Endothelial cell (in vitro differentiated cells): ENCODE results near the gene PNO1. TPM values are rescaled to one million over a fixed set of nuclear protein-coding genes. Genes with fewer than 3 reads are reported as not detected.

Source experiments
- DNase-seq: peaks from one replicate; pipeline ENCODE4 v3.0.0; 2021; ENCODE audit warnings: low spot score
- H3K27ac Mint-ChIP-seq: one replicate; pipeline ENCODE4 v1.8.0; 2021; ENCODE audit warnings: mixed read lengths, inconsistent platforms; ENCODE audit not compliant: unreplicated experiment
- H3K27me3 Mint-ChIP-seq: one replicate; pipeline ENCODE4 v1.8.0; 2021; ENCODE audit warnings: mild to moderate bottlenecking, moderate library complexity, mixed read lengths, inconsistent platforms; ENCODE audit not compliant: unreplicated experiment
- H3K36me3 Mint-ChIP-seq: one replicate; pipeline ENCODE4 v1.8.0; 2021; ENCODE audit warnings: mild to moderate bottlenecking, low read depth, mixed read lengths, inconsistent platforms; ENCODE audit not compliant: unreplicated experiment
- H3K4me1 Mint-ChIP-seq: one replicate; pipeline ENCODE4 v1.8.0; 2021; ENCODE audit warnings: mild to moderate bottlenecking, mixed read lengths, inconsistent platforms; ENCODE audit not compliant: unreplicated experiment
- H3K4me3 Mint-ChIP-seq: one replicate; pipeline ENCODE4 v1.8.0; 2021; ENCODE audit warnings: mild to moderate bottlenecking, mixed read lengths, inconsistent platforms; ENCODE audit not compliant: unreplicated experiment
- H3K9me3 Mint-ChIP-seq: one replicate; pipeline ENCODE4 v1.8.0; 2021; ENCODE audit warnings: mixed read lengths, inconsistent platforms; ENCODE audit not compliant: unreplicated experiment
- CTCF ChIP-seq: fragments of 200-600 bp; sonication (generic); IDR thresholded peaks from one replicate; pipeline ENCODE4 v1.5.0; 2021; ENCODE audit warnings: antibody characterized with exemption; ENCODE audit not compliant: unreplicated experiment
- total RNA-seq: library from RNA; stranded (reverse); fragmentation: NEBNext Ultra II Directional; extraction: Animal tissue kit (Norgen Biotek cat#: 25700); gene quantifications from one replicate; pipeline ENCODE4 v1.2.1, GENCODE V29; 2021; ENCODE audit not compliant: unreplicated experiment

PNO1 gene
- total RNA-seq, 1 donor from 2014 or later, result 11.4 TPM

GRCh38 chr2:68223419-68223818 is 65.7 kb downstream of the PNO1 start:
- no peak for TF ChIP-seq CTCF
- Mint-ChIP-seq H3K36me3 (no peaks in the 10 kb centered on the region), H3K27me3 (no peaks in the 10 kb centered on the region), H3K4me1 (peaks cover 22% of the 10 kb centered on the region), H3K4me3 (no peak overlapping the region), H3K27ac (no peak overlapping the region), H3K9me3 (no peaks in the 10 kb centered on the region)
- no peak for DNase-seq

DNA sequence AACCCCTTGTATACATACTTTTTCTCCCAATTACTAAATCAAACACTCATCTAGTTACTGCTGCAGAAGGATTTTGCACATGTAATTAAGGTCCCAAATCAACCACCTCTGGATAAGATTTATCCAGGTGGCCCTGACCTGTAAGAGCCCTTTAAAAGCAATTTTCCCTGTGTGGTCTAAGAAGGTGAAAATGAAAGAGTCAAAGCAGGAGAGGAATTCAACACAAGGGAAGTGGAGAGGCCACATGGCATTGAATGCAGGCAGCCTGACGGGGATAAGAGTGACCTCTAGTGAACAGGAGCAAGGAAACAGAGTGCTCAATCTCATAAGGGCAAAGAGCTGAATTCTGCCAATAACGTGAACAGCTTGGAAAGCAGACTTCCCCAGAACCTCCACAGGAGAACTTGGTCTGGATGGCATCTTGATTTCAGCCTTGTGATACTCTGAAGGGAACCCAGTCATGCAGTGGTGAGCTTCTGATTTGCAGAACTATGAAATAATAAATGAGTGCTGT is 67.5 kb downstream of the PNO1 start:
- Mint-ChIP-seq H3K27me3 (no peaks in the 10 kb centered on the region), H3K4me3 (no peak overlapping the region), H3K4me1 (peaks cover 27% of the 10 kb centered on the region), H3K27ac (peak overlapping the region; percentile 21), H3K9me3 (no peaks in the 10 kb centered on the region), H3K36me3 (peaks cover under 1% of the 10 kb centered on the region)
- DNase-seq, result peak; percentile 33
- no peak for TF ChIP-seq CTCF

Other genes starting within 250 kb of the PNO1 start
- gene C1D, start 94.9 kb upstream of the PNO1 start, total RNA-seq, result 20.9 TPM
- 65.7 TPM for gene PPP3R1, start 94.6 kb downstream of the PNO1 start, total RNA-seq
- gene CNRIP1, start 162.1 kb downstream of the PNO1 start, total RNA-seq, result 21.8 TPM
- gene PLEK, start 207.4 kb downstream of the PNO1 start, total RNA-seq, result not detected